Measurements from ENCODE around the gene PSMC3IP.
"Not testable (repeated sequence)": the region's sequence is repeated elsewhere in the genome, so short reads cannot be mapped to it uniquely, and the experiment has no call there.

Gene PSMC3IP, protein sequence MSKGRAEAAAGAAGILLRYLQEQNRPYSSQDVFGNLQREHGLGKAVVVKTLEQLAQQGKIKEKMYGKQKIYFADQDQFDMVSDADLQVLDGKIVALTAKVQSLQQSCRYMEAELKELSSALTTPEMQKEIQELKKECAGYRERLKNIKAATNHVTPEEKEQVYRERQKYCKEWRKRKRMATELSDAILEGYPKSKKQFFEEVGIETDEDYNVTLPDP

DNA sequence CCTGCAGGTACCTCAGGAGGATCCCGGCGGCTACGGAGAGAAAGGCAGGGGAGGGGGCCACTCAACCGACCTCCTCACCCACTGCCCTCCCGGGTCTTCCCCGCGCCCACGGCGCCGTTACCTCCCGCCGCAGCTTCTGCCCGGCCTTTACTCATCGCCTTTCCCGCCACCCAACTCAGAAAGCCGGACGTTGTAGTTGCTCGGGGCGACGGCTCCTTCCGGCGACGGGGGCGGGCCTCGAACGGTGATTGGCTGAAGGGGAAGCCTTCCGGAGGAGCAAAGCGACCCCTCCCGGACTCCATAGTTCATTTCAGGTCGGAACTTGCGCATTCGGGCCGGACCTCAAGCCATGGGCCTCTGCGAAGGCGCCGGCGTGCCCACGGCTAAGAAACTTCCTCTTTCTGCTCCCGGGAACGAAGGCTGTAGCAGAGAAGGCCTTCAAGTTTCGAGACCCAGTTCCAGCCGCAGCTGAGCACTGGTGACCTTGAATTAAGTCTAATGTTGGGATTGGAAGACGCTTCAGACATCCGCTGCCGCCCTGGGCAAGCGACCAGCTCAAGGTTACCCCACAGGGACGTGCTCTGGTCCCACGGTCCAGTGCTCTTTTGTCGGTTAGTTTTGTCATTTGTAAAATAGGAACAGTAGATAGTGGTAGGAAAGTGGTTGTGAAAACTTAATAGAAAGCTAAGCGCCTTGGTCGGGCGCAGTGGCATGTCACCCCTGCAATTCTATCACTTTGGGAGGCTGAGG, at the start of gene PSMC3IP:
Gene PSMC3IP (minus strand): TSS at position 198 of the 750 bp plus-strand sequence. CDS start 43 bp downstream, at position 155.
- Histone ChIP-seq H3K4me3 (peak within 1 kb of the TSS; percentile 77), H3K27ac (peak within 1 kb of the TSS; percentile 80 to 91)
- TF ChIP-seq, protein P1, sequence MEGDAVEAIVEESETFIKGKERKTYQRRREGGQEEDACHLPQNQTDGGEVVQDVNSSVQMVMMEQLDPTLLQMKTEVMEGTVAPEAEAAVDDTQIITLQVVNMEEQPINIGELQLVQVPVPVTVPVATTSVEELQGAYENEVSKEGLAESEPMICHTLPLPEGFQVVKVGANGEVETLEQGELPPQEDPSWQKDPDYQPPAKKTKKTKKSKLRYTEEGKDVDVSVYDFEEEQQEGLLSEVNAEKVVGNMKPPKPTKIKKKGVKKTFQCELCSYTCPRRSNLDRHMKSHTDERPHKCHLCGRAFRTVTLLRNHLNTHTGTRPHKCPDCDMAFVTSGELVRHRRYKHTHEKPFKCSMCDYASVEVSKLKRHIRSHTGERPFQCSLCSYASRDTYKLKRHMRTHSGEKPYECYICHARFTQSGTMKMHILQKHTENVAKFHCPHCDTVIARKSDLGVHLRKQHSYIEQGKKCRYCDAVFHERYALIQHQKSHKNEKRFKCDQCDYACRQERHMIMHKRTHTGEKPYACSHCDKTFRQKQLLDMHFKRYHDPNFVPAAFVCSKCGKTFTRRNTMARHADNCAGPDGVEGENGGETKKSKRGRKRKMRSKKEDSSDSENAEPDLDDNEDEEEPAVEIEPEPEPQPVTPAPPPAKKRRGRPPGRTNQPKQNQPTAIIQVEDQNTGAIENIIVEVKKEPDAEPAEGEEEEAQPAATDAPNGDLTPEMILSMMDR (IDR thresholded peaks at IDR 0.05) = no peak
- peak; percentile 97 for DNase-seq (ENCODE audit: low spot score)

DNA sequence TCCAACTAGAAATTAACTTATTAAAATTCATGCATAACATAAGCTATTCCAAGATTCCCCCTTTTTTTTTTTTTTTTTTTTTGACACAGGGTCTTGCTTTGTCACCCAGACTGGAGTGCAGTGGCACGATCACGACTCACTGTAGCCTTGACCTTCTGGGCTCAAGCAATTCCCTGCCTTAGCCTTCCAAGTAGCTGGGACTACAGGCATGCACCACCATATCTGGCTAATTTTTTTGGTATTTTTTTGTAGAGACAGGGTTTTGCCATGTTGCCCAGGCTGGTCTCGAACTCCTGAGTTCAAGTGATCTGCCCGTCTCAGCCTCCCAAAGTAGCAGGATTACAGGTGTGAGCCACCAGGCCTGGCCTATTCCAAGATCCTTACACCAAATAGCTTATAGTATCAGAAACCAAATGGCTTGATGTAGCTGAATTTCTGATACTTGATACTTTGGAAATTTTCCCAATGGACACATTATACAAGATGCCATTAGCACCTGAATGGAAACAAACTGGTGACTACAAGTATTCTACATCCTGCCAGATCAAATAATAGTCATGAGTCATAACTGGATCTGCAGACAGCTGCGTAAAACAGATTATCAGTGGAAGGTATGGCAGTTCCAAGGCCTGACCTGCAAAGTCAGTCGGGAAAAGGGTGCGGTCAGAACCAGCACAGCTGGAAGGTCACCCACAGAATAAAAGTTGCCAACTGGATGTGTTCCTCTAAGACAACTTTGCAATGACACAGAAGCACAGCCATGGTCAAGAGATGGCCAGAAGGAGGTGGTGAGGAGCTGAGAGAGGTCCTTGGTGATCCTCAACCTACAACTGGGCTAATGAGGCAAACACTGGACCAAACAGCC, 46.4 kb upstream of the PSMC3IP start:
- no peak overlapping the region for H3K4me3 ChIP-seq
- TF ChIP-seq, protein P1 (IDR thresholded peaks at IDR 0.05) = no peak
- DNase-seq (ENCODE audit: low spot score) = no peak
- no peak overlapping the region for H3K27ac ChIP-seq

DNA sequence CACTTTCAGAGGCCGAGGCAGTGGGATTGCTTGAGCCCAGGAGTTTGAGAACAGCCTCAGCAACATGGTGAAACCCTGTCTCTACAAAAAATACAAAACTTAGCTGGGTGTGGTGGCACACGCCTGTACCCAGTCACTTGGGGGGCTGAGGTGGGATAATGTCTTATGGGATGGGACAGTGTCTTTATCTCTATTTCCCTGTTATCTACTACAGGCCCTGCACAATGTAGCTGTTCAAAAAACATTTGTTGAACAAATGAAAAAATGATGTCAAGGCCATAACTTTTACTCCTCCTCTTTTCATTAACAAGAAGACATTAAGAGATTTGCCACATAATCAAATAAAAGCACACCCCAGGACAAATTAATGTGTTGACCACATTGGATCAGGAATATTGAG, 45.7 kb upstream of the PSMC3IP start:
- TF ChIP-seq, protein P1 (IDR thresholded peaks at IDR 0.05) = no peak
- H3K4me3 ChIP-seq = no peak overlapping the region
- DNase-seq (ENCODE audit: low spot score) = no peak
- H3K27ac ChIP-seq = no peak overlapping the region

DNA sequence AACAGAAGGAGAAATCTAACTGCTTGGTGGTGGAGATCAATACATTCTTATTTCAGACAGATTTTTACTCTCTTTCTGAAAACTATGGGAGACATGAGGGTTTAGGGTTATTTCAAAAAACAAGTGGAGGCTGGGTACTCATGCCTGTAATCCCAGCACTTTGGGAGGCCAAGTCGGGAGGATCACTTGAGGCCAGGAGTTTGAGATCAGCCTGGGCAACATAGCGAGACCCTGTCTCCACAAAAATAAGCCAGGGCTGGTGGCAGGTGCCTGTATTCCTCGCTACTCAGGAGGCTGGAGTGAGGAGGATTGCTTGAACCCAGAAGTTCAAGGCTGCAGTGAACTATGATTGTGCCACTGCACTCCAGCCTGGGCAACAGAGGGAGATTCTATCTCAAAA, 44.5 kb upstream of the PSMC3IP start:
- not testable (repeated sequence) for DNase-seq (ENCODE audit: low spot score); H3K4me3 ChIP-seq; H3K27ac ChIP-seq

DNA sequence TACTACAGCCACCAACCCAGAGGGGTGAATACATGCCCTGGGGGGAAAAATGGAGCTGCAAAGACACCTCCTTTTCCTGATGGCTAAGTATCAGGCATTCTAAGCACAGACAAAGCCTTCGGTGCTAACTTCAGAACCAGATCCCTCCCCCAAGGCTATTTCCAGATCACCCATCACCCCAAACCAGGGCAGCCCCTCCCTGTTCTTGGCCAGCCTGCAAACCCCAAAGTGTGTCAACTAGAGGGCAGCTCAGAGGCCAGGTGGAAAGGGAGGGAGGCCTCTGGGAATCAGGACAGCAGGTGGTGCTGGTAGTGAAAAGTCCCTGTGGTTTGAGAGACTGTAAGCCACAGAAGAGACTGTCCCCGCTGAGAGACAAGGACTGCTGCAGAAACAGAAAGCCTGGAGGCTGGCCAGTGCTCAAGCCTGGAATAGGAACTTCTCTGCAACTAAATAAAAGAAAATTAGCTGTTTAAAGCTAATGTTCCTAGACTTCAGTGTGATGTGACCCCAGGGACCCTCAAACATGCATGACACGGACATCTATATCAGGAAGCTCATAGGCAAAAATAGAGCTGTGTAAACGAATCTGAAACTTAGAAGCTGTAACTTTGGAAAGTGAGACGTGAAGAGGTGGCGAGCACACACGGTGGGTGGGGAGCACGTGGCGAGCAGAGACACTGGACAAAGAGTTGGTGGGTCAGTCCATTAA, 41.1 kb upstream of the PSMC3IP start:
- no peak for DNase-seq (ENCODE audit: low spot score)

DNA sequence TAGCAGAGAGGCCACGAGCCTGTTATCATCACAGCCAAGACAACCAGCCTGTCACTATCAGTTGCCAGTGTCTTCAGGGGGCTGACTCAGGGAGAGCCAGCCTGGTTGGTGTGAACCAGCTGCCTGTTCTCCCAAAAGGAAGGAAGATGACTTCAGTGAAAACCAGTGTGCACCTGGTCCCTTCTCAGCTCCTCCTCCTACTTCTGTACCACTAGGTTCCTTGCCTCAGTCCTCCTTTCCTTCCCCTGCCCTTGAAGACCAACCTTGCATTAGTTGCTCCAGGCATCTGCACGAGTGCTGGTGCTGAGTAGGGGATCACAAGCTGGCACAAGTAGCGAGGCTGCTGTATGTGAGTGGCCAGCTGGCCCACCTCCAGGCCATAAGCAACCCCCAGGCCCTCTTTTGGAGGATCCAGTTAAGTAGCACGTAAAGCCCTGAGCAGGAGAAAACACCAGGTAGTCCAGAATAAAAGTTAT, 40.5 kb upstream of the PSMC3IP start:
- DNase-seq (ENCODE audit: low spot score) = no peak
- TF ChIP-seq, protein P1 (IDR thresholded peaks at IDR 0.05) = no peak
- no peak overlapping the region for H3K4me3 ChIP-seq
- no peak overlapping the region for H3K27ac ChIP-seq

More for the DNA sequence above, 41.1 kb upstream of the PSMC3IP start:
- H3K4me3 ChIP-seq = no peak overlapping the region
- H3K27ac ChIP-seq = no peak overlapping the region
- TF ChIP-seq, protein P1 (IDR thresholded peaks at IDR 0.05) = no peak

All from coronary artery (tissue), 2 donors.